Measurements from ENCODE around the gene TCOF1. TPM values are rescaled to one million over a fixed set of nuclear protein-coding genes. Genes with fewer than 3 reads are reported as not detected.

Gene TCOF1
- total RNA-seq, 2 experiments from 2014 or later = 91.3 to 95.0 TPM

DNA sequence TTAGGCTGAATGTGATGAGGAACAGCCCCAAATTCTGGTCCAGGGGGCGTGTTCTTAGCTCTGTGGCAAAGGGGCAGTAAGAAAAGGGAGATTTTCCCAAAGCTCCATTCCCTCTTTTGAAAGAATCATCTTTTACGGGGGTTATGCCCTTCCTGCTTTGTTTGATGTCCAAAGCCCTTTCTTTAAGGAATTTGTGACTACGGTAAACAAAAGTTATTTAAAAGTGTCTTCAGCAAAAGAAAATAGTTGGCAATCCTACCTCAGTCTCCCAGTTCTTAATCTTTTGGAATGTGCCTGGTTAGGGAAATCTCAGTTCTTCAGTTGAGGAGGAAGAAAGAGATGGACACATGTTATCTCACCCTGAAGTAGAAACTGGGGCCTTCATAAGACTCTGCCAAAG lies 30.4 kb upstream of the TCOF1 start:
- Mint-ChIP-seq H3K9me3 (no peaks in the 10 kb centered on the region), H3K36me3 (no peaks in the 10 kb centered on the region), H3K27me3 (no peaks in the 10 kb centered on the region), H3K27ac (no peak overlapping the region), H3K4me1 (ENCODE audit: low read depth) (no peaks in the 10 kb centered on the region), H3K4me3 (no peak overlapping the region)
- intact Hi-C loops (cut with micrococcal nuclease) = no loop called here
- ChIA-PET POLR2A (no interaction called here), CTCF (interaction anchor here (1.3 kb wide), 1 partner anchor 7 kb away, joined by 4 read pairs; no protein-coding TSS in a partner anchor)
- no peak for DNase-seq

DNA sequence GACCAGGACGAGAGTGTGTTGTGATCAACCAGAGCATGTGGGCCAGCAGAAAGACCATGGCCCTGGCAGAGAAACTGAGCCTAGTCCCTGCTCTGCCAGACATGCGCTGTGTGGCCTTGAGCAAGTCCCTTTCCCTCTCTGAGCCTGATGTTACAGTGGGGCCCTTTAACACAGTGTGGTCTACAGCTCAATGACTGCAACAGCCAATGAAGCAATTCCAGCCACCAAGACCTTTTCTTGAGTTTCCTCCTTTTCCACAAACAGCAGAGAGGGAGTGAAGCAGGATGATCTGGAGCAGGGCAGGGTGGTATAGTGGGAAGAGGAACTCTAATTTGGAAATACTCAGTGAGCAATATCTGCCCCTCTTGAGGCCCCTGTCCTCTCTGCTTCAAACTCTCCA lies 29.0 kb upstream of the TCOF1 start:
- H3K9me3 Mint-ChIP-seq = no peaks in the 10 kb centered on the region
- ChIA-PET POLR2A (no interaction called here), CTCF (interaction anchor here (1.3 kb wide), 1 partner anchor 9 kb away, joined by 4 read pairs; no protein-coding TSS in a partner anchor)
- DNase-seq = no peak
- H3K4me3 Mint-ChIP-seq = no peak overlapping the region
- H3K36me3 Mint-ChIP-seq = no peaks in the 10 kb centered on the region
- H3K27me3 Mint-ChIP-seq = no peaks in the 10 kb centered on the region
- intact Hi-C loops (cut with micrococcal nuclease) = no loop called here
- H3K4me1 Mint-ChIP-seq (ENCODE audit: low read depth) = no peaks in the 10 kb centered on the region
- H3K27ac Mint-ChIP-seq = no peak overlapping the region

GRCh38 chr5:150329038-150329437 lies 28.5 kb upstream of the TCOF1 start:
- H3K27me3 Mint-ChIP-seq = no peaks in the 10 kb centered on the region
- H3K27ac Mint-ChIP-seq = no peak overlapping the region
- H3K9me3 Mint-ChIP-seq = no peaks in the 10 kb centered on the region
- no peak overlapping the region for H3K4me3 Mint-ChIP-seq
- ChIA-PET POLR2A (no interaction called here), CTCF (no interaction called here)
- intact Hi-C loops (cut with micrococcal nuclease) = no loop called here
- DNase-seq = no peak
- no peaks in the 10 kb centered on the region for H3K36me3 Mint-ChIP-seq
- no peaks in the 10 kb centered on the region for H3K4me1 Mint-ChIP-seq (ENCODE audit: low read depth)

DNA sequence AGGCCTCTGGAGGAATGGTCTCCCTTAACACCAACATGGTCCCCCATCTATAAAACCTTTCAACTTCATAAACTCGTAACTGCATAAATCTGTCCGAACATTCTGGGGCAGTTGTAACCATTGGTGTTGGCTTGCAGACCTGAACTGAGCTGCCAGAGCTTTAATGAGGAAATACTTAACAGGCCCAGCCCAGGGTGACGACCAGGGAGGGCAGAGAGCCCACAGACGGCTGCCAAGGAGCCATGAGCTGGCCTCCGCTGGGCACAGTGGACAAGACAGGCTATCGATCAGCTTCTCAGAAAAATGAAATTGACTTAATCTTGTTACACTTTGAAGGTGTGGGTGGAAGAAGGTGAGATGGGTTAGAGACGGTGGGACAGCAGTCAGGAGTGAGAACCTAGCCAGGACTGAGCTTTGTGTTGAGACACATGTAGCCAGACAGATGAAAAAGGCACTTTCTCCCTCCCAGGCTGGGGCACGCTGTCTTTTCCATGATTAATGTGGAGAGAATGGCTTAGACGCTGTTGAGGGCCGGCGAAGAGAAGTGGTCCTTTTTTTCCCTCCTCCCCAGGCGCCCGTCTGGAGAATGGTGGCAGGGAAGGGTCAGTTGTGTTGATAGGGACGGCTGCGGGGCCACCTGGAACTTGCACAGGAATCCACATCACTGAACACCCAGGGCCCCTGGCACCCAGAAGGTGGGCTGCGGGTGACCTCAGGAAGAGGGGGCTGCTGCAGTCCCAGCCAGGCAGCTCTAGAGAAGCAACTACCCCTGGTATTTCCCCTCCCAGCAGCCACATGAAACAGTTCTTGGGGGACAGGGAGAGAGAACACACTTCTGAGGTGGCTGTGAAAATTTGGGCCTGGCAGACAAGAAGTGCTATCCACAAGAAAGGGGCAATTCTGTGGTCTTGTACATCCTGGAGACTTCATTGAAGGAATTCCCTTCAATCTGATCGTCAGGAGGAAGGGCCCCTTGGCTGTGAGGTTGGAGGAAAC lies 27.3 kb upstream of the TCOF1 start:
- no peaks in the 10 kb centered on the region for H3K4me1 Mint-ChIP-seq (ENCODE audit: low read depth)
- H3K36me3 Mint-ChIP-seq = no peaks in the 10 kb centered on the region
- H3K27me3 Mint-ChIP-seq = no peaks in the 10 kb centered on the region
- intact Hi-C loops (cut with micrococcal nuclease) = no loop called here
- H3K27ac Mint-ChIP-seq = no peak overlapping the region
- POLR2A ChIA-PET = no interaction called here
- CTCF ChIA-PET = no interaction called here
- H3K9me3 Mint-ChIP-seq = no peaks in the 10 kb centered on the region
- H3K4me3 Mint-ChIP-seq = no peak overlapping the region
- no peak for DNase-seq

GRCh38 chr5:150333400-150333799 lies 24.1 kb upstream of the TCOF1 start:
- ChIA-PET POLR2A (no interaction called here), CTCF (no interaction called here)
- Mint-ChIP-seq H3K27me3 (no peaks in the 10 kb centered on the region), H3K4me3 (no peak overlapping the region), H3K36me3 (no peaks in the 10 kb centered on the region), H3K4me1 (ENCODE audit: low read depth) (no peaks in the 10 kb centered on the region), H3K27ac (no peak overlapping the region), H3K9me3 (no peaks in the 10 kb centered on the region)
- no peak for DNase-seq
- intact Hi-C loops (cut with micrococcal nuclease) = no loop called here

DNA sequence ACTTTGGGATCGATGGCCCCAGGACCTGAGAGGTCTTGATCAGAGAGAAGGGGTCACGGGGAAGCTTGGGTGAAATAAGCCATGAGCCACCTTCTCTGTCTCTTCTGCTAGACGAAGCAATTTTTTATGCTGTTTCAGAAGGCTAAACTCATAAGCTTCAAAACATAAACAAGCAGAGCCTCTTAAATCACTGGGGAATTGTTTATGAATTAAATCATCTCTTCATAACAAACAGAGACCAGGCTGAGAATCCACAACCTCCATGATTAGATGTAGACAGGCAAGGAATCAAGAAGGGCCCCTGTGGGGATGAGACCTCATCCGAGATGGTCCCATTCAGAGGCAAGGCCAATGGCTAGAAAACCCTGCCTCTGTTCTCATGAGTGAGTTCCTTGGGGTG lies 21.7 kb upstream of the TCOF1 start:
- no peak overlapping the region for H3K27ac Mint-ChIP-seq
- H3K27me3 Mint-ChIP-seq = no peaks in the 10 kb centered on the region
- H3K4me1 Mint-ChIP-seq (ENCODE audit: low read depth) = peaks cover under 1% of the 10 kb centered on the region
- no peak overlapping the region for H3K4me3 Mint-ChIP-seq
- CTCF ChIA-PET = interaction anchor here (1.8 to 1.9 kb wide), 2 partner anchors 14 to 15 kb away, joined by 6 to 8 read pairs; no protein-coding TSS in a partner anchor
- H3K36me3 Mint-ChIP-seq = no peaks in the 10 kb centered on the region
- POLR2A ChIA-PET = no interaction called here
- DNase-seq = no peak
- intact Hi-C loops (cut with micrococcal nuclease) = no loop called here
- no peaks in the 10 kb centered on the region for H3K9me3 Mint-ChIP-seq

GRCh38 chr5:150338546-150338945 lies 19.0 kb upstream of the TCOF1 start:
- H3K4me1 Mint-ChIP-seq (ENCODE audit: low read depth) = peaks cover 2% of the 10 kb centered on the region
- intact Hi-C loops (cut with micrococcal nuclease) = no loop called here
- H3K36me3 Mint-ChIP-seq = no peaks in the 10 kb centered on the region
- ChIA-PET POLR2A (no interaction called here), CTCF (no interaction called here)
- no peaks in the 10 kb centered on the region for H3K27me3 Mint-ChIP-seq
- no peaks in the 10 kb centered on the region for H3K9me3 Mint-ChIP-seq
- no peak for DNase-seq
- no peak overlapping the region for H3K4me3 Mint-ChIP-seq
- H3K27ac Mint-ChIP-seq = no peak overlapping the region

GRCh38 chr5:150339165-150339564 lies 18.3 kb upstream of the TCOF1 start:
- H3K9me3 Mint-ChIP-seq = no peaks in the 10 kb centered on the region
- peaks cover 2% of the 10 kb centered on the region for H3K4me1 Mint-ChIP-seq (ENCODE audit: low read depth)
- H3K27me3 Mint-ChIP-seq = no peaks in the 10 kb centered on the region
- H3K27ac Mint-ChIP-seq = no peak overlapping the region
- no peak overlapping the region for H3K4me3 Mint-ChIP-seq
- intact Hi-C loops (cut with micrococcal nuclease) = no loop called here
- no peak for DNase-seq
- no peaks in the 10 kb centered on the region for H3K36me3 Mint-ChIP-seq
- POLR2A ChIA-PET = no interaction called here
- CTCF ChIA-PET = no interaction called here

DNA sequence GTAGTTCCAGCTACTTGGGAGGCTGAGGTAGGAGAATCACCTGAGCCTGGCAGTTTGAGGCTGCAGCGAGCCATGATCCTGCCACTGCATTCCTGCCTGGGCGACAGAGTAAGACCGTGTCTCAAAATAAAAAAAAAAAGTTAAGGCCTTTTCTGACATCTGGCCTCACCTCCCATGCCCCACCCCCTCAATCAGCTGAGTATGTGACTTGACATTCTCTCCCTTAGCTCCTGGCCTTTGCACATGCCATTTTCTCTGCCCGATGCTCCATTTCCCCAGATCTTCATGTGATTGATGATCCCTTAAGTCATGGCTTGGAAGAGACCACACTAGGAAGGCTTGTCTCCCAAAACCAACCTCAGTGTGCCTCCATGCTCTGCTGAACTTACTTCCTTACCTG lies 17.7 kb upstream of the TCOF1 start:
- ChIA-PET POLR2A (no interaction called here), CTCF (no interaction called here)
- intact Hi-C loops (cut with micrococcal nuclease) = no loop called here
- no peak for DNase-seq
- Mint-ChIP-seq H3K27me3 (no peaks in the 10 kb centered on the region), H3K4me3 (no peak overlapping the region), H3K9me3 (no peaks in the 10 kb centered on the region), H3K4me1 (ENCODE audit: low read depth) (peaks cover 2% of the 10 kb centered on the region), H3K36me3 (no peaks in the 10 kb centered on the region), H3K27ac (no peak overlapping the region)

DNA sequence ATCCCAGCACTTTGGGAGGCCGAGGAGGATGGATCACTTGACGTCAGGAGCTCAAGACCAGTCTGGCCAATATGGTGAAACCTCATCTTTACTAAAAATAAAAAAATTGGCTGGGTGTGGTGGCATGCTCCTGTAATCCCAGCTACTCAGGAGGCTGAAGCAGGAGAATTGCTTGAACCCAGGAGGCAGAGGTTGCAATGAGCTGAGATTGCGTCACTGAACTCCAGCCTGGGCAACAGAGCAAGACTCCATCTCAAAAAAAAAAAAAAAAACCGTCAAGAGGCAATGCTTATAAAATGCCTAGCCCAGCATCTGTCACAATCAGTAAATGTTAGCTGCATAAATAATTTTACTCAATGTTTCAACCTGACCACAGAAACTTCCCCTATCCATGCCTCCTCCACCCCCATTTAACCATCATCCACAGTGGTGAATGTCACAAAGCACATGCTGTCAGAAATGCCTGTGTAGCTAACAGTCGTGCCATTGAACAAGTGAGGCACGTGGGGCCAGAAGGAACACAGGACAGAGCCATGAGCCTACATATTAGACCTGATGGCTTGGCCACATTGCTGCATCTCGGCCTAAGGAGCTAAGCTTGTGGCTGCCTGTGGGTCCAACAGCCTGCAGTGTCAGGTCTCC lies 16.8 kb upstream of the TCOF1 start:
- ChIA-PET POLR2A (no interaction called here), CTCF (no interaction called here)

DNA sequence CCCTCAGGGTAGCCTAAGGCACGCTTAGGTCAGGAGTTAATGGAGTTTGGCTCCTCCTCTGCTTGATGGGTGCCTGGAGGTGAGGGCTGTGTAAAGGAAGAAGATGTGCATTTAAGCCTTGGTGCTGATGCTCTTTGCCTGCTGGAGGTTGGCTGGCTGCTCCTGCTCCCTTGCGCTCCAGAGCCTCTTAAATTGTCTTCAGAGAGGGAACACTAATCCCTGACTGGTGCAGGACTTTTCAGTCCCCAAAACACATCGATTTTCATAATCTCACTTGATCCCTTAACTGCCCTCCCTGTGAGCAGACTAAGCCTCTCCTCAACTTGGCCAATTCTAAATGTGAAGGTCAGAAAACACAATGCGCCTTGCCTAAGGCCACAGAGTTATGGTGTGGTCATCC lies 16.2 kb upstream of the TCOF1 start:
- Mint-ChIP-seq H3K4me1 (ENCODE audit: low read depth) (peaks cover 2% of the 10 kb centered on the region), H3K27ac (no peak overlapping the region), H3K9me3 (no peaks in the 10 kb centered on the region), H3K36me3 (no peaks in the 10 kb centered on the region), H3K4me3 (no peak overlapping the region), H3K27me3 (no peaks in the 10 kb centered on the region)
- intact Hi-C loops (cut with micrococcal nuclease) = no loop called here
- ChIA-PET CTCF (no interaction called here), POLR2A (no interaction called here)
- no peak for DNase-seq

More for the DNA sequence above, 16.8 kb upstream of the TCOF1 start:
- Mint-ChIP-seq H3K4me3 (no peak overlapping the region), H3K36me3 (no peaks in the 10 kb centered on the region), H3K4me1 (ENCODE audit: low read depth) (peaks cover 2% of the 10 kb centered on the region), H3K27ac (no peak overlapping the region), H3K9me3 (no peaks in the 10 kb centered on the region), H3K27me3 (no peaks in the 10 kb centered on the region)
- intact Hi-C loops (cut with micrococcal nuclease) = no loop called here
- DNase-seq = no peak

GRCh38 chr5:150341989-150342388 lies 15.5 kb upstream of the TCOF1 start:
- CTCF ChIA-PET = interaction anchor here (1.2 kb wide), 1 partner anchor 9 kb away, joined by 3 read pairs; no protein-coding TSS in a partner anchor
- no peaks in the 10 kb centered on the region for H3K27me3 Mint-ChIP-seq
- no peaks in the 10 kb centered on the region for H3K36me3 Mint-ChIP-seq
- POLR2A ChIA-PET = no interaction called here
- no peak for DNase-seq
- H3K4me1 Mint-ChIP-seq (ENCODE audit: low read depth) = peaks cover 2% of the 10 kb centered on the region
- intact Hi-C loops (cut with micrococcal nuclease) = no loop called here
- no peaks in the 10 kb centered on the region for H3K9me3 Mint-ChIP-seq
- H3K27ac Mint-ChIP-seq = no peak overlapping the region
- H3K4me3 Mint-ChIP-seq = no peak overlapping the region

DNA sequence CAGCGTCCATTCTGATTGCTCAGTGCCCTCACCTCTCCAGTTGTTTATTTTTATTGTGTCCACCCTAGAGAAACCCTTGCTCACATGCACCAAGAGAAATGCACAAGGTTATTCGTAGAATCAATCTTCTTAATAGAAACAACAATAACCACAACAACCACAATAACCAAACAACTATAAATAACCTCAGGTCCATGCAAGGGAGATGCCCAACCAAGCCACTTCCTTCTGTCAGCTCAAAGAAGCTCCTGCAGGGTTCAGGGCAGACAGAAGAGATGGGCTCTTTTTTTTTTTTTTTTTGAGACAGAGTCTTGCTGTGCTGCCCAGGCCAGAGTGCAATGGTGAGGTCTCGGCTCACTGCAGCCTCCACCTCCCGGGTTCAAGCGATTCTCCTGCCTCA lies 14.9 kb upstream of the TCOF1 start:
- POLR2A ChIA-PET = no interaction called here
- intact Hi-C loops (cut with micrococcal nuclease) = no loop called here
- Mint-ChIP-seq H3K4me3 (no peak overlapping the region), H3K27me3 (no peaks in the 10 kb centered on the region), H3K27ac (no peak overlapping the region), H3K36me3 (no peaks in the 10 kb centered on the region), H3K9me3 (no peaks in the 10 kb centered on the region), H3K4me1 (ENCODE audit: low read depth) (peaks cover 2% of the 10 kb centered on the region)
- DNase-seq = no peak
- CTCF ChIA-PET = interaction anchor here (1.2 kb wide), 1 partner anchor 9 kb away, joined by 3 read pairs; no protein-coding TSS in a partner anchor
